H9 (cell line): ENCODE results near the gene MFAP3. TPM values are rescaled to one million over a fixed set of nuclear protein-coding genes. Genes with fewer than 3 reads are reported as not detected.

ENCODE experiments used
- DNase-seq: peaks from one replicate; pipeline ENCODE4 v3.0.0-alpha.2; 2017
- H2AFZ ChIP-seq: one replicate; pipeline ENCODE4 v1.6.1; 2013; ENCODE audit warnings: mild to moderate bottlenecking, low read length, control low read depth, moderate library complexity
- H2AK5ac ChIP-seq: 2 replicates; pipeline ENCODE4 v1.6.1; 2013; ENCODE audit warnings: low read length, control low read depth, mixed read lengths; ENCODE audit not compliant: insufficient read length
- H2BK120ac ChIP-seq: one replicate; pipeline ENCODE4 v1.6.1; 2013; ENCODE audit warnings: low read depth, mild to moderate bottlenecking, low read length, control low read depth, inconsistent platforms; ENCODE audit not compliant: poor library complexity, severe bottlenecking
- H2BK12ac ChIP-seq: 2 replicates; pipeline ENCODE4 v1.6.1; 2013; ENCODE audit warnings: low read length, control low read depth, mixed read lengths, low read depth; ENCODE audit not compliant: insufficient read length
- H2BK15ac ChIP-seq: 2 replicates; pipeline ENCODE4 v1.6.1; 2013; ENCODE audit warnings: low read depth, low read length, control low read depth
- H2BK20ac ChIP-seq: one replicate; pipeline ENCODE4 v1.6.1; 2013; ENCODE audit warnings: low read depth, mild to moderate bottlenecking, low read length, control low read depth, inconsistent platforms; ENCODE audit not compliant: poor library complexity, severe bottlenecking
- H2BK5ac ChIP-seq: 2 replicates; pipeline ENCODE4 v1.6.1; 2013; ENCODE audit warnings: low read length, control low read depth, mixed read lengths; ENCODE audit not compliant: insufficient read length
- H3K14ac ChIP-seq: 2 replicates; pipeline ENCODE4 v1.6.1; 2013; ENCODE audit warnings: low read length, control low read depth; ENCODE audit not compliant: insufficient read depth
- H3K18ac ChIP-seq: 2 replicates; pipeline ENCODE4 v1.6.1; 2013; ENCODE audit warnings: low read depth, mild to moderate bottlenecking, mixed read lengths, low read length, control low read depth; ENCODE audit not compliant: insufficient read length
- H3K23ac ChIP-seq: 2 replicates; pipeline ENCODE4 v1.6.1; 2013; ENCODE audit warnings: low read length, control low read depth, mixed read lengths, low read depth; ENCODE audit not compliant: insufficient read length
- H3K23me2 ChIP-seq: 2 replicates; pipeline ENCODE4 v1.6.1; 2013; ENCODE audit warnings: low read depth, mild to moderate bottlenecking, mixed read lengths, low read length, control low read depth; ENCODE audit not compliant: insufficient read length, poor library complexity, severe bottlenecking
- H3K27ac ChIP-seq: 2 replicates; pipeline ENCODE4 v1.5.1; 2013; ENCODE audit warnings: low read length, control low read depth, mixed read lengths, low read depth; ENCODE audit not compliant: insufficient read length
- H3K27me3 ChIP-seq: 2 replicates; pipeline ENCODE4 v1.6.1; 2013; ENCODE audit warnings: low read length, control low read depth, inconsistent platforms; ENCODE audit not compliant: insufficient read depth
- H3K4ac ChIP-seq: 2 replicates; pipeline ENCODE4 v1.6.1; 2013; ENCODE audit warnings: low read depth, mild to moderate bottlenecking, control low read depth, inconsistent platforms, low read length, moderate library complexity
- H3K4me1 ChIP-seq: 2 replicates; pipeline ENCODE4 v1.6.1; 2013; ENCODE audit warnings: low read length, control low read depth, inconsistent platforms; ENCODE audit not compliant: insufficient read depth
- H3K4me2 ChIP-seq: 2 replicates; pipeline ENCODE4 v1.6.1; 2013; ENCODE audit warnings: low read length, control low read depth, mixed read lengths; ENCODE audit not compliant: insufficient read length, insufficient read depth
- H3K56ac ChIP-seq: 2 replicates; pipeline ENCODE4 v1.6.1; 2013; ENCODE audit warnings: low read depth, mild to moderate bottlenecking, mixed read lengths, low read length, control low read depth; ENCODE audit not compliant: insufficient read length
- H3K79me1 ChIP-seq: 2 replicates; pipeline ENCODE4 v1.6.1; 2013; ENCODE audit warnings: low read depth, mild to moderate bottlenecking, moderate library complexity, low read length, control low read depth, inconsistent platforms; ENCODE audit not compliant: insufficient read depth, poor library complexity, severe bottlenecking
- H3K79me2 ChIP-seq: 2 replicates; pipeline ENCODE4 v1.6.1; 2013; ENCODE audit warnings: low read length, control low read depth, inconsistent platforms; ENCODE audit not compliant: insufficient read depth
- H3K9ac ChIP-seq: 2 replicates; pipeline ENCODE4 v1.6.1; 2013; ENCODE audit warnings: low read length, control low read depth, mixed read lengths; ENCODE audit not compliant: insufficient read length; ENCODE audit errors: extremely low read depth
- H3K9me3 ChIP-seq: one replicate; pipeline ENCODE4 v1.6.1; 2013; ENCODE audit warnings: low read depth, low read length, inconsistent platforms; ENCODE audit not compliant: control insufficient read depth
- H3T11ph ChIP-seq: one replicate; pipeline ENCODE4 v1.6.1; 2013; ENCODE audit warnings: mild to moderate bottlenecking, low read length, control low read depth, inconsistent platforms
- H4K20me1 ChIP-seq: one replicate; pipeline ENCODE4 v1.6.1; 2013; ENCODE audit not compliant: control insufficient read depth, insufficient read length, insufficient read depth
- H4K5ac ChIP-seq: 2 replicates; pipeline ENCODE4 v1.6.1; 2013; ENCODE audit warnings: low read depth, mild to moderate bottlenecking, mixed read lengths, low read length, control low read depth; ENCODE audit not compliant: insufficient read length
- H4K8ac ChIP-seq: replicated peaks from 2 replicates; pipeline ENCODE4 v1.6.1; 2013; ENCODE audit warnings: low read length, control low read depth, mixed read lengths, low read depth; ENCODE audit not compliant: insufficient read length
- H4K91ac ChIP-seq: 2 replicates; pipeline ENCODE4 v1.6.1; 2013; ENCODE audit warnings: low read depth, mild to moderate bottlenecking, moderate library complexity, mixed read lengths, low read length, control low read depth; ENCODE audit not compliant: insufficient read length
- H3K27ac Mint-ChIP-seq, 3 experiments: 2 replicates in 2 of 3; 3 replicates in 1 of 3; pipeline ENCODE4 v1.8.0; 2020 to 2021; ENCODE audit warnings: mixed read lengths in 3 of 3, mild to moderate bottlenecking in 1 of 3, moderate library complexity in 1 of 3
- H3K27me3 Mint-ChIP-seq: 2 replicates; pipeline ENCODE4 v1.8.0; 2021; ENCODE audit warnings: low read depth, mild to moderate bottlenecking, moderate library complexity, mixed read lengths
- H3K36me3 Mint-ChIP-seq, 3 experiments: 2 replicates in 2 of 3; 3 replicates in 1 of 3; pipeline ENCODE4 v1.8.0; 2020 to 2021; ENCODE audit warnings: low read depth in 3 of 3, mixed read lengths in 3 of 3; ENCODE audit not compliant: insufficient read depth in 1 of 3
- H3K4me1 Mint-ChIP-seq, 2 experiments: 2 replicates each; pipeline ENCODE4 v1.8.0; 2020; ENCODE audit warnings: mixed read lengths in 2 of 2
- H3K4me3 Mint-ChIP-seq, 2 experiments: 2 replicates in 1 of 2; 3 replicates in 1 of 2; pipeline ENCODE4 v1.8.0; 2020 to 2021; ENCODE audit warnings: mild to moderate bottlenecking in 2 of 2, mixed read lengths in 2 of 2, moderate library complexity in 1 of 2
- H3K9me3 Mint-ChIP-seq, 2 experiments: 2 replicates in 1 of 2; 3 replicates in 1 of 2; pipeline ENCODE4 v1.8.0; 2020; ENCODE audit warnings: mild to moderate bottlenecking in 2 of 2, mixed read lengths in 2 of 2, moderate library complexity in 1 of 2
- WGBS: extraction: QIAGEN DNeasy Blood & Tissue Kit; methylation state at CpG from one replicate; pipeline ENCODE4 v1.1.7; 2013; ENCODE audit warnings: missing lambda C conversion rate, low lambda C conversion rate, mixed read lengths; ENCODE audit not compliant: insufficient read length; ENCODE audit errors: extremely low coverage; 5-methylcytosine and 5-hydroxymethylcytosine counted together
- total RNA-seq: library from RNA; stranded (reverse); gene quantifications from 2 replicates; pipeline ENCODE4 v1.2.1, GENCODE V29; 2021
- TF ChIP-seq, protein P1 (sequence below): fragments of 200-600 bp; sonication (generic); conservative IDR thresholded peaks from 3 replicates; pipeline ENCODE4 v1.8.0; 2021; ENCODE audit warnings: antibody characterized with exemption, mild to moderate bottlenecking

MFAP3 gene
- total RNA-seq, 1 experiment from 2014 or later: 24.5 TPM

DNA sequence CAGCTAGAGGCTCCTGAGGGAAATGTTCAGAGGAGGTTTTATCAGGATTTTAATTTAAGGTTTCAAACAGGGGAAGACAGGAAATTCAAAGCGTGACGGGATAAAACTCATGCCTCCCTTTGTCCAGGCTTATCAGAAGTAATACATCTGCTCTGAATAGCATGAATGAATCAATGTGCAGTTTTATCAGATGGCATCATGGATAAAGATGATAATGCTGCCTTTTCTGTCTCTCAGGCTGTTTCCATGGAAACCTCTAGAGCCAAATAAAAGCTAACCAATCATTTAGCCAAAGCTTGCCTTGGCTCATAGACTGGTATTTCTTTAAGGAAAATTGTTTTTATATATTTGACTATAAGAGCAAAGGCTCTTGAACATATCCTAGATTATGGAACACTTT, 16.4 kb downstream of the MFAP3 start:
- Histone ChIP-seq H4K5ac (no peak overlapping the region), H3K79me2 (no peaks in the 10 kb centered on the region), H3K9me3 (no peaks in the 10 kb centered on the region), H3K56ac (no peak overlapping the region), H3K4me1 (0 out of 2 replicates have a peak, but pooled peaks cover 3% of the 10 kb centered on the region), H2BK12ac (no peak overlapping the region), H4K20me1 (no peaks in the 10 kb centered on the region), H3K18ac (no peak overlapping the region), H3K23ac (no peak overlapping the region), H2BK5ac (no peak overlapping the region), H3K4me2 (no peak overlapping the region), H2BK120ac (no peak overlapping the region), H2BK15ac (no peak overlapping the region), H3K79me1 (no peaks in the 10 kb centered on the region), H3K4ac (no peak overlapping the region), H3T11ph (no peak overlapping the region), H2AK5ac (no peak overlapping the region), H2BK20ac (no peak overlapping the region), H3K14ac (no peak overlapping the region), H2AFZ (no peak overlapping the region), H4K8ac (no peak overlapping the region), H3K23me2 (no peaks in the 10 kb centered on the region), H3K9ac (no peak overlapping the region), H4K91ac (no peak overlapping the region), H3K27ac (no peak overlapping the region), H3K27me3 (no peaks in the 10 kb centered on the region)
- Mint-ChIP-seq H3K36me3 (peaks cover 0 to 17% (median 15%) of the 10 kb centered on the region in 3 experiments; a peak in 3 of 7 replicates), H3K9me3 (no peaks in the 10 kb centered on the region), H3K27ac (no peak overlapping the region), H3K4me3 (no peak overlapping the region), H3K4me1 (peaks cover 16% of the 10 kb centered on the region in 2 experiments), H3K27me3 (no peaks in the 10 kb centered on the region)
- DNase-seq: no peak
- TF ChIP-seq, protein P1, sequence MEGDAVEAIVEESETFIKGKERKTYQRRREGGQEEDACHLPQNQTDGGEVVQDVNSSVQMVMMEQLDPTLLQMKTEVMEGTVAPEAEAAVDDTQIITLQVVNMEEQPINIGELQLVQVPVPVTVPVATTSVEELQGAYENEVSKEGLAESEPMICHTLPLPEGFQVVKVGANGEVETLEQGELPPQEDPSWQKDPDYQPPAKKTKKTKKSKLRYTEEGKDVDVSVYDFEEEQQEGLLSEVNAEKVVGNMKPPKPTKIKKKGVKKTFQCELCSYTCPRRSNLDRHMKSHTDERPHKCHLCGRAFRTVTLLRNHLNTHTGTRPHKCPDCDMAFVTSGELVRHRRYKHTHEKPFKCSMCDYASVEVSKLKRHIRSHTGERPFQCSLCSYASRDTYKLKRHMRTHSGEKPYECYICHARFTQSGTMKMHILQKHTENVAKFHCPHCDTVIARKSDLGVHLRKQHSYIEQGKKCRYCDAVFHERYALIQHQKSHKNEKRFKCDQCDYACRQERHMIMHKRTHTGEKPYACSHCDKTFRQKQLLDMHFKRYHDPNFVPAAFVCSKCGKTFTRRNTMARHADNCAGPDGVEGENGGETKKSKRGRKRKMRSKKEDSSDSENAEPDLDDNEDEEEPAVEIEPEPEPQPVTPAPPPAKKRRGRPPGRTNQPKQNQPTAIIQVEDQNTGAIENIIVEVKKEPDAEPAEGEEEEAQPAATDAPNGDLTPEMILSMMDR: no peak
- no CpG with 5 or more reads among the region's 2 CpGs for WGBS
